Fibroblast of skin of left quadriceps (primary cell): ENCODE measurements around the gene PCBP3.
A peak's percentile ranks its signal among the peaks of the same experiment; 100 is the strongest.
"Not testable (repeated sequence)": the region's sequence is repeated elsewhere in the genome, so short reads cannot be mapped to it uniquely, and the experiment has no call there.

Experiments
- DNase-seq, 2 experiments: peaks; one replicate each; pipeline ENCODE4 v3.0.0-alpha.2; 2013; ENCODE audit warnings: low read depth in 2 of 2

The PCBP3 gene

GRCh38 chr21:45808663-45809062 is 165.1 kb downstream of the PCBP3 start:
- DNase-seq: not testable (repeated sequence)

GRCh38 chr21:45809421-45809820 is 165.9 kb downstream of the PCBP3 start:
- no peak for DNase-seq

DNA sequence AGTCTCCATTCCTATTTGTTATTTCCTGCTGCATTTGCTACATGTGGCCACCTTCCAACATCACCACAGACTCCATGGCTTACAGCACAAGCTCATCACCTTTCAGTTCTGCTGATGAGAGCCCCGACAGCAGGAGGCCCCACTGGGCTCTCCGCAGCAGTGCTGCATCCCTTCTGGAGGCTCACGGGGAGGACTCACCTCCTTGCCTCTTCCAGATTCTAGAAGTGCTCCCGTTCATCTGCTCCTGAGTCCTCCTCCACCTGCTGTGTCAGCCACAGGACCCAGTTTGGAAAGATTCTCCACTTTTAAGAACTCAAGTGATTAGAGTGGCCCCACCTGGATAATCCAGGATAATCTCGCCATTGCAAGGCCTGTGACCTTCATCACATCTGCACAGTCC is 167.6 kb downstream of the PCBP3 start:
- no peak for DNase-seq

DNA sequence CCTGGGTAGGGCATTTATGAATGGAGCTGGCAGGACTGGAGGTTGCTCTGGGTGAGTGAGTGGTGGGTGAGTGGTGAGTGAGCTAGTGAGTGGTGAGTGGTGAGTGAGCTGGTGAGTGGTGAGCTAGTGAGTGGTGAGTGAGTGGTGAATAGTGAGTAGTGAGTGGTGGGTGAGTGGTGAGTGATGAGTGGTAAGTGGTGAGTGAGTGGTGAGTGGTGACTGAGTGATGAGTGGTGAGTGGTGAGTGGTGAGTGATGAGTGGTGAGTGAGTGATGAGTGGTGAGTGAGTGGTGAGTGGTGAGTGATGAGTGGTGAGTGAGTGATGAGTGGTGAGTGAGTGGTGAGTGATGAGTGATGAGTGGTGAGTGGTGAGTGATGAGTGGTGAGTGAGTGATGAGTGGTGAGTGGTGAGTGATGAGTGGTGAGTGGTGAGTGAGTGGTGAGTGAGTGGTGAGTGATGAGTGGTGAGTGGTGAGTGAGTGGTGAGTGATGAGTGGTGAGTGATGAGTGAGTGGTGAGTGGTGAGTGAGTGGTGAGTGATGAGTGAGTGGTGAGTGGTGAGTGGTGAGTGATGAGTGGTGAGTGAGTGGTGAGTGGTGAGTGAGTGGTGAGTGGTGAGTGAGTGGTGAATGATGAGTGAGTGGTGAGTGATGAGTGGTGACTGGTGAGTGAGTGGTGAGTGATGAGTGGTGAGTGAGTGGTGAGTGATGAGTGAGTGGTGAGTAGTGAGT is 170.8 kb downstream of the PCBP3 start:
- not testable (repeated sequence) for DNase-seq

GRCh38 chr21:45815781-45816180 is 172.3 kb downstream of the PCBP3 start:
- DNase-seq: not testable (repeated sequence)

GRCh38 chr21:45816794-45817193 is 173.3 kb downstream of the PCBP3 start:
- DNase-seq: no peak

GRCh38 chr21:45817345-45817744 is 173.8 kb downstream of the PCBP3 start:
- DNase-seq: no peak

GRCh38 chr21:45818276-45818903 is 174.9 kb downstream of the PCBP3 start:
- peak; percentile 54 for DNase-seq

- DNase-seq: peak; percentile 62 to 63
These were observed 175.4 kb downstream of the PCBP3 start for GRCh38 chr21:45818904-45819285.

DNA sequence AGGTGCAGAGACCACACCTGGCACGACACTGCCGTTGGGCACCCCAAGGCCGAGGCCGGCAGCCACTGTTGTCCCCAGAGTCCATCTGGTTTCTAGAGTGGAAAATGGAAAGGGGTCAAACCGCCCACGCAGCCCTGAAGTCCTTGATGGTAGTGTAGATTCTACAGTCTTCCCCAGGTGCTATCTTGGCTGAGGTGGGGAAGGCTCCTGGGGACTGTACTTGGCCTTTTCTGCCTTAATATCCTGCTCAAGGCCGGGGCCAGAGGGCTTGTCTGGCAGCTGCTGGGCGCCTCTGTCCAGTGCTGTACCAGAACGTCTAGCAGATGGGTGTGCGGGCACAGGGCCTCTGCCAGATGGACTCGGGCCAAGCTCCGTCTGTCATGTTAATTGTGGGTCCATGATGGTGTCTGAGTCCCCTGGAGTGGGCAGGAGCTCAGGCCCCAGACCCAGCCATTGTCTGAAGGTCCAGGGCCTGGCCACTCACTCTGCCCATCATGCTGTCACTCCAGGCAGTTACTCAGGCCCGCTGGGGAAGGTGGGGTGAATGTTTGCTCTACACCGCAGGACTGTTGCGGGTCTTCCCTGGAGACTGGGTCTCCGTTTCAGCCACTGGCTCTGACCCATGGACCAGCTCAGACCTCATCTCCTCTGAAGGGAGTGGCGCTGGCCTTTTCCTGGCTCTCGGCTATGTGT is 176.1 kb downstream of the PCBP3 start:
- DNase-seq: no peak

GRCh38 chr21:45820171-45821091 is 176.9 kb downstream of the PCBP3 start:
- DNase-seq: peak; percentile 80 to 81

GRCh38 chr21:45821315-45821962 is 177.9 kb downstream of the PCBP3 start:
- DNase-seq: no peak

DNA sequence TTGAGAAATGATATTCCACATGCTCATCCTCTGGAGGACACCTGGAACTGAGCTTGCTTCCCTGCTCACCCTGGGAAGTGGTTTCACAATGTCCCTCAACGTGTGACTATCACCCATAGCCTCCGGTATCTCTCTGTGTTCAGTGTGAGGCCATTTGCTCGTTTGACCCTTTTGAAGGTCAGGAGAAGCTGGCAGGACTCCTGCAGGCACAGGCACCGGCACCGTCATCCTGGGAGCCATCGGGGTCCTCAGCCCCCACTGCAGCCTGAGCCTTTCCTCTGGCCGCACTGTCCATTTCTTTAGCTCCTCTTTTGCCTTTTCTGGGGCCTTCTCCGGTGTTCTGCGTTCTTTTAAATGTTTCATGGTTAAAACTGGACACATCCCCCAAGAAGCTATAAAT is 178.5 kb downstream of the PCBP3 start:
- no peak for DNase-seq

- DNase-seq: no peak
These were observed 179.0 kb downstream of the PCBP3 start for GRCh38 chr21:45822429-45823099.

GRCh38 chr21:45823100-45823681 is 179.7 kb downstream of the PCBP3 start:
- DNase-seq: no peak

GRCh38 chr21:45824546-45825215 is 181.2 kb downstream of the PCBP3 start:
- DNase-seq: no peak

DNA sequence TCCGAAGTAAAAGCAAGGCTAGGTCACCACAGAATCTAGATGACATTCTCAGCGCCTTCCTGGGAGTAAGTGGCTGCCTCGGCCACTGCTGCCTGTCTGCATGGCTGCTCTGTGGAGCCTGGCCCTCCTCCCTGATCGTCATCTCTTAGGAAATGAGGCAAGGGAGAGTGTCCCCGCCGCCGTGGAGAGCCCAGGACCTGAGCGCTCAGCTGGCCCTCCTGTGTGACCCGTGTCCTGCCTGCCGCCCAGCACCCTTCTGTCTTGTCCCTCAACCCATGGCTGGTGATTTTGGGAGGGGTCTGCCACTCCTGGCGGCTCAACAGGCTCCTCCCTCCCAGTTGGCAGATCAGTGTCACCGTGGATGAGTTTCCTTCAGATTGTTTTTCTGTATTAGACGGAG is 181.7 kb downstream of the PCBP3 start:
- no peak for DNase-seq

DNA sequence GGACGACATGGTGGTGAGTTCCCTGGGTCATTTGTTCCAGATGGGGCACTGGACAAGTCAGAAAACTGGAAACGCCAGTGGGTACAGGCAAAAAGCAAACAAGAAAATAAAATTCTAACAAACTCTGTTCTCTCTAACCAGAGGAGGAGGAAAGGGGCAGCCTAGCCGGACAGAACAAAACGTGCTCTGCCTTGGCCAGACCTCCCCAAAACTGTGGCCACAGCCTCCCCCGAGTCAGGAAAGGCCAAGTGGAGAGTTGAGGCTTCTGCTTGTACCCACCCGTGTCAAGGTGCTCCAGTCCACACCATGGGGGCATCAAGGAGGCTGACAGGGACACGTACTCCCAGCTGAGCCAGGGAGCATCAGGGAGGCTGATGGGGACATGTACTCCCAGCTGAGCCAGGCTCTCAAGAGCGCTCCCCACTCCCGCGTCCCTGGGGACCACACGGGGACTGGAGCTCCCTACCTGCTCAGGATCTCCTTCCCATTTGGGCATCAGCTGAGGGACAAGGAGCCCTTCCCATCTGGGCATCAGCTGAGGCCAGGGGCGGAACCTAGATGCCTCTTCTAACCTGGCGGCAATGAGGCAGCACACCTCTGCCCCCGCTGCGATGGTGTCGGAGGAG is 183.3 kb downstream of the PCBP3 start:
- no peak for DNase-seq

DNA sequence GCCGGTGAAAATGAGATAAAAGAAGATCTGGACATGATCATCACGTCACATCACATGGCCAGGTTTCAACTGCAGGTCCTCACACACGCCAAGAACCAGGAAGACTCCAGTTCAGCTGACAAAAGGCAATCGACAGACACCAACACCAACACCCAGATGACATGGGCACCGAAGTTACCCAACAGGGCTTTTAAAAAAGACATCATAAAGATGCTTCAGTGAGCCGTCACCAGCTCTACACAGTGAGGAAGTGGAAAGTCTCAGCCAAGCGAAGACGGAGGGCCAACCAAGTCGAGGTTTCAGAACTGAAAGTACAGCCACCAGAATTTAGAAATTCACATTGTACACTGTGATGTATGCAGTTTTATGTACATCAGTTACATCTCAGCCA is 183.8 kb downstream of the PCBP3 start:
- no peak for DNase-seq
